GM19372 (cell line): ENCODE data around the gene PGPEP1.
"Not testable (repeated sequence)": the region's sequence is repeated elsewhere in the genome, so short reads cannot be mapped to it uniquely, and the experiment has no call there.

ENCODE experiments used
- ATAC-seq: cut with Tn5 transposase; IDR thresholded peaks from one replicate; pipeline ENCODE4 v1.9.1; 2021; ENCODE audit warnings: mild to moderate bottlenecking, low read depth, moderate library complexity; ENCODE audit not compliant: unreplicated experiment

The PGPEP1 gene

GRCh38 chr19:18307271-18307681 lies 33.1 kb upstream of the PGPEP1 start:
- ATAC-seq, result no peak

GRCh38 chr19:18308051-18308947 lies 32.1 kb upstream of the PGPEP1 start:
- no peak for ATAC-seq

GRCh38 chr19:18308948-18309325 lies 31.5 kb upstream of the PGPEP1 start:
- ATAC-seq, result no peak

- no peak for ATAC-seq
Measured at GRCh38 chr19:18309525-18310064, 30.8 kb upstream of the PGPEP1 start.

GRCh38 chr19:18310118-18310909 lies 30.1 kb upstream of the PGPEP1 start:
- no peak for ATAC-seq

GRCh38 chr19:18310966-18311365 lies 29.4 kb upstream of the PGPEP1 start:
- ATAC-seq, result no peak

- no peak for ATAC-seq
Measured at GRCh38 chr19:18311502-18312091, 28.8 kb upstream of the PGPEP1 start.

GRCh38 chr19:18312092-18312534 lies 28.3 kb upstream of the PGPEP1 start:
- ATAC-seq, result no peak

GRCh38 chr19:18313398-18313797 lies 27.0 kb upstream of the PGPEP1 start:
- no peak for ATAC-seq

GRCh38 chr19:18317961-18318800 lies 22.2 kb upstream of the PGPEP1 start:
- no peak for ATAC-seq

GRCh38 chr19:18319591-18320135 lies 20.7 kb upstream of the PGPEP1 start:
- ATAC-seq, result no peak

- no peak for ATAC-seq
Measured at GRCh38 chr19:18320865-18321733, 19.3 kb upstream of the PGPEP1 start.

GRCh38 chr19:18321734-18322102 lies 18.7 kb upstream of the PGPEP1 start:
- no peak for ATAC-seq

- ATAC-seq, result no peak
Measured at GRCh38 chr19:18322318-18322758, 18.1 kb upstream of the PGPEP1 start.

- peak; percentile 95 for ATAC-seq
Measured at GRCh38 chr19:18322759-18323460, 17.5 kb upstream of the PGPEP1 start, which contains the start of gene LSM4. Gene LSM4, minus strand, starts transcription at chr19:18323076. Its CDS starts 56 bp downstream, at chr19:18323020.

- not testable (repeated sequence) for ATAC-seq
Measured at GRCh38 chr19:18324373-18324731, 16.0 kb upstream of the PGPEP1 start.

- ATAC-seq, result no peak
Measured at GRCh38 chr19:18326772-18327171, 13.6 kb upstream of the PGPEP1 start.
